Adrenal gland (tissue), 12 donors: ENCODE data around the gene DNM2. TPM values are rescaled to one million over a fixed set of nuclear protein-coding genes. Genes with fewer than 3 reads are reported as not detected.

Experiments used
- DNase-seq, 7 donors: peaks; one replicate each; pipeline ENCODE4 v3.0.0-alpha.2; 2019 to 2020
- H3K27ac ChIP-seq, 5 donors: fragments of 200-600 bp; sonication (generic) in 4 of 5; 1 replicate in 3 of 5; 2 replicates in 2 of 5; pipeline versions ENCODE4 v1.5.1 to v1.8.0; 2016 to 2020; ENCODE audit warnings: mild to moderate bottlenecking in 1 of 5
- H3K27me3 ChIP-seq: fragments of 200-600 bp; 2 replicates; pipeline ENCODE4 v1.8.0; 2021
- H3K36me3 ChIP-seq, 2 donors: fragments of 200-600 bp; replicated peaks in 1 of 2; 1 replicate in 1 of 2; 2 replicates in 1 of 2; pipeline versions ENCODE4 v1.5.1 to v1.8.0; 2018 to 2022
- H3K4me1 ChIP-seq, 2 donors: fragments of 200-600 bp; replicated peaks in 1 of 2; 1 replicate in 1 of 2; 2 replicates in 1 of 2; pipeline versions ENCODE4 v1.5.1 to v1.8.0; 2018 to 2021
- H3K4me3 ChIP-seq, 4 donors: fragments of 200-600 bp; sonication (generic) in 3 of 4; one replicate each; pipeline ENCODE4 v1.5.1; 2016 to 2018
- H3K9me3 ChIP-seq, 3 donors: fragments of 200-600 bp; sonication (generic) in 1 of 3; replicated peaks in 1 of 3; 1 replicate in 2 of 3; 2 replicates in 1 of 3; pipeline versions ENCODE4 v1.5.1 to v1.8.0; 2016 to 2021
- CTCF ChIP-seq, 6 experiments: fragments of 450-650 bp in 4 of 6; fragments of 200-600 bp in 2 of 6; sonication (generic) in 1 of 6; IDR thresholded peaks; 1 replicate in 5 of 6; 2 replicates in 1 of 6; pipeline versions ENCODE4 v1.5.1 to v1.8.0; 2016 to 2021; ENCODE audit warnings: antibody characterized with exemption in 6 of 6, mild to moderate bottlenecking in 2 of 6, moderate library complexity in 1 of 6
- POLR2A ChIP-seq, 2 donors: fragments of 450-650 bp; IDR thresholded peaks; one replicate each; pipeline ENCODE4 v1.6.1; 2017; ENCODE audit warnings: antibody characterized with exemption in 2 of 2, mild to moderate bottlenecking in 2 of 2, moderate library complexity in 1 of 2
- WGBS, 4 donors: extraction: QIAGEN DNeasy Blood & Tissue Kit in 2 of 4; methylation state at CpG; one replicate each; pipeline versions ENCODE4 v1.1.5 to v1.1.7; 2013 to 2017; 5-methylcytosine and 5-hydroxymethylcytosine counted together
- intact Hi-C, 2 donors: fragments of 100-400 bp; cut with DNase I; formaldehyde crosslinking; loops; one replicate each; pipeline versions ENCODE4 v1.14.1 to v1.15.0; 2022 to 2023
- polyA plus RNA-seq, 3 donors: library from polyadenylated mRNA; stranded (reverse); fragments of 200-250 nt in 2 of 3; fragments of 350-450 nt in 1 of 3; fragmentation: Illumina TruSeq in 1 of 3; extraction: RNeasy Lipid Tissue Mini Kit (QIAGEN cat#74804) in 1 of 3; gene quantifications; one replicate each; pipeline ENCODE4 v1.2.3, GENCODE V29; 2013 to 2014
- total RNA-seq, 9 donors: library from RNA; depleted of rRNA in 4 of 9; stranded (reverse); fragments of >200 nt in 4 of 9; fragments of 120-200 nt in 1 of 9; fragmentation: NEBNext Ultra II Directional in 1 of 9; extraction: Animal tissue kit (Norgen Biotek cat#: 25700) in 1 of 9; gene quantifications; one replicate each; pipeline versions ENCODE4 v1.1.0 to v1.2.4, GENCODE V29; 2013 to 2023
- donor health status: healthy with polysubstance abuse.
- donor health status: Bipolar disorder and iron deficiency.
- donor health status: DM: yes; HTN: yes; CAD: no.
- donor health status: DM: no; HTN: no; CAD: no.
- donor health status: DM: no; HTN: no; CAD: no.
- donor health status: DM: yes; HTN: yes; CAD: no.

DNM2 gene
- total and polyA plus RNA-seq, 12 donors, result 73.3 to 196 (median 153) TPM

GRCh38 chr19:10718205-10719196, 622 bp downstream of the DNM2 start:
- no peak for TF ChIP-seq CTCF (IDR thresholded peaks at IDR 0.05)
- TF ChIP-seq POLR2A (IDR thresholded peaks at IDR 0.05), result peak in 1 of 2 donors; percentile 24
- Histone ChIP-seq H3K27ac (peak overlapping the region; percentile 73 to 99 (median 94)), H3K9me3 (no peaks in the 10 kb centered on the region), H3K36me3 (no peaks in the 10 kb centered on the region), H3K4me1 (peaks cover 18 to 41% of the 10 kb centered on the region in 2 donors), H3K27me3 (no peaks in the 10 kb centered on the region), H3K4me3 (peak overlapping the region; percentile 26 to 100 (median 90))
- peak; percentile 41 to 72 (median 53) for DNase-seq
- intact Hi-C loops, result loop anchor here (2.0 to 10.0 kb wide), 4 partner anchors 50 to 149 kb away; no protein-coding TSS in a partner anchor
- 0 to 4% (median 0%) methylated on average over 6 to 69 of the region's 70 CpGs for WGBS, 4 donors

DNA sequence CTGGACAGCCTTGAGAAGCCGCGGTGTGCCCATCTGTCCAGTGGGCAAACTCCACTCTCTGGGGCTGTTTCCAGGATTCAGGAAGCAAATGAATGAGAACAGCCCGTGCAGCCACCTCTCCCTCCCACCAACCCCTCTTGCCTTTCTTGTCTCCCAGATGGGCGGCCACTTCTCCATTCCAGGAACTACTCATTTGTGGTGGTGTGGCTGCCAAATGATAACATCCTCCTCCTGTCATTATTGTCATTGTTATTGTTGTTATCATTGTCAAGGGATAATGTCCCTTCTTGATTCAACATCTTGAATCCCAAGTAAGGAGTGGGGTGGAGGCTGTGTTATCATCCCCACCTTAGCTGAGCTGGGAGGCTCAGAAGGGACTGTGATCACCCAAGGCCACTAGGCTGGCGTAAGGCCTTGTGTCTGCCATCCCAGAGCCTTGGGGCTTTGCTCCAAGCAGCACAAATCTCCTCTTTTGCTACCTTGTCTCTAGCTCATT, 1.6 kb downstream of the DNM2 start:
- Histone ChIP-seq H3K4me3 (peak overlapping the region in 2 of 4 donors; percentile 82 to 100), H3K27ac (peak overlapping the region; percentile 47 to 99 (median 94)), H3K27me3 (no peaks in the 10 kb centered on the region), H3K36me3 (no peaks in the 10 kb centered on the region), H3K4me1 (peaks cover 18 to 44% of the 10 kb centered on the region in 2 donors), H3K9me3 (no peaks in the 10 kb centered on the region)
- TF ChIP-seq CTCF (IDR thresholded peaks at IDR 0.05), result no peak
- TF ChIP-seq POLR2A (IDR thresholded peaks at IDR 0.05), result no peak
- DNase-seq, result peak in 5 of 7 donors; percentile 51 to 56 (median 54)
- intact Hi-C loops, result loop anchor here (2.0 to 10.0 kb wide), 4 partner anchors 49 to 148 kb away; no protein-coding TSS in a partner anchor
- WGBS, 4 donors, result 20 to 37% (median 25%) methylated on average over 4 to 5 of the region's 5 CpGs

- no peak overlapping the region for H3K4me3 ChIP-seq
- no peak for DNase-seq
- no peaks in the 10 kb centered on the region for H3K27me3 ChIP-seq
- no peaks in the 10 kb centered on the region for H3K9me3 ChIP-seq
- TF ChIP-seq POLR2A (IDR thresholded peaks at IDR 0.05) (no peak), CTCF (IDR thresholded peaks at IDR 0.05) (no peak)
- intact Hi-C loops, result no loop called here
- peak overlapping the region in 3 of 5 donors; percentile 66 to 94 (median 93) for H3K27ac ChIP-seq
- WGBS, 4 donors, result 70 to 77% (median 72%) methylated on average over 6 of the region's 6 CpGs
- H3K4me1 ChIP-seq, result peaks cover 18 to 50% of the 10 kb centered on the region in 2 donors
- no peaks in the 10 kb centered on the region for H3K36me3 ChIP-seq
These were observed 2.8 kb downstream of the DNM2 start for GRCh38 chr19:10720607-10721125.

GRCh38 chr19:10723591-10723990, 5.7 kb downstream of the DNM2 start:
- peak overlapping the region in 1 of 5 donors; percentile 4 for H3K27ac ChIP-seq
- DNase-seq, result no peak
- H3K9me3 ChIP-seq, result no peaks in the 10 kb centered on the region
- no peaks in the 10 kb centered on the region for H3K27me3 ChIP-seq
- H3K4me3 ChIP-seq, result no peak overlapping the region
- WGBS, 4 donors, result 70 to 98% (median 86%) methylated on average over 3 of the region's 3 CpGs
- peaks cover 30 to 68% of the 10 kb centered on the region in 2 donors for H3K4me1 ChIP-seq
- H3K36me3 ChIP-seq, result no peaks in the 10 kb centered on the region
- TF ChIP-seq CTCF (IDR thresholded peaks at IDR 0.05) (no peak), POLR2A (IDR thresholded peaks at IDR 0.05) (no peak)
- intact Hi-C loops, result no loop called here
